Heart right ventricle (tissue), 16 donors: Measurements from ENCODE around the gene CCZ1. TPM values are rescaled to one million over a fixed set of nuclear protein-coding genes. Genes with fewer than 3 reads are reported as not detected.
"Not testable (repeated sequence)": the region's sequence is repeated elsewhere in the genome, so short reads cannot be mapped to it uniquely, and the experiment has no call there.

Experiments
- ATAC-seq, 8 donors: fragments of 200-7000 bp; cut with Tn5 transposase; one replicate each; pipeline ENCODE4 v1.9.1; 2020; ENCODE audit warnings: mild to moderate bottlenecking in 8 of 8, moderate library complexity in 8 of 8, moderate number of reproducible peaks in 1 of 8
- DNase-seq, 2 donors: peaks; one replicate each; pipeline ENCODE4 v3.0.0-alpha.2; 2020
- H3K27ac ChIP-seq, 10 donors: fragments of 200-600 bp; sonication (generic) in 2 of 10; one replicate each; pipeline versions ENCODE4 v1.5.0 to v1.8.0; 2020 to 2022; ENCODE audit warnings: mild to moderate bottlenecking in 3 of 10
- H3K27me3 ChIP-seq, 7 donors: fragments of 200-600 bp; one replicate each; pipeline ENCODE4 v1.8.0; 2021 to 2022; ENCODE audit warnings: mild to moderate bottlenecking in 2 of 7
- H3K36me3 ChIP-seq, 9 donors: fragments of 200-600 bp; sonication (generic) in 1 of 9; one replicate each; pipeline versions ENCODE4 v1.5.0 to v1.8.0; 2020 to 2022; ENCODE audit warnings: mild to moderate bottlenecking in 2 of 9
- H3K4me1 ChIP-seq, 9 donors: fragments of 200-600 bp; sonication (generic) in 1 of 9; one replicate each; pipeline versions ENCODE4 v1.5.0 to v1.8.0; 2020 to 2022; ENCODE audit warnings: mild to moderate bottlenecking in 4 of 9
- H3K4me3 ChIP-seq, 10 donors: fragments of 200-600 bp; sonication (generic) in 2 of 10; one replicate each; pipeline versions ENCODE4 v1.5.0 to v1.8.0; 2020 to 2022; ENCODE audit warnings: mild to moderate bottlenecking in 7 of 10, moderate library complexity in 2 of 10
- H3K9me3 ChIP-seq, 11 donors: fragments of 200-600 bp in 10 of 11; sonication (generic) in 2 of 11; one replicate each; pipeline versions ENCODE4 v1.5.0 to v1.8.0; 2013 to 2022; ENCODE audit warnings: mild to moderate bottlenecking in 2 of 11, control low read depth in 1 of 11, moderate library complexity in 1 of 11
- CTCF ChIP-seq, 9 donors: fragments of 200-600 bp; sonication (generic) in 2 of 9; IDR thresholded peaks; one replicate each; pipeline versions ENCODE4 v1.5.0 to v1.8.0; 2021 to 2022; ENCODE audit warnings: antibody characterized with exemption in 9 of 9, mild to moderate bottlenecking in 5 of 9, moderate library complexity in 1 of 9
- WGBS, 2 donors: extraction: QIAGEN DNeasy Blood & Tissue Kit; methylation state at CpG; one replicate each; pipeline ENCODE4 v1.1.7; 2013; ENCODE audit warnings: inconsistent platforms in 1 of 2; 5-methylcytosine and 5-hydroxymethylcytosine counted together
- intact Hi-C, 10 donors: fragments of 100-400 bp; cut with DNase I; formaldehyde crosslinking; loops; one replicate each; pipeline versions ENCODE4 v1.11.1 to v1.14.2; 2022
- long read RNA-seq, 3 donors: library from polyadenylated mRNA; unstranded; transcript quantifications; one replicate each; pipeline ENCODE4 v2.0.0, GENCODE V29; 2020 to 2021
- polyA plus RNA-seq, 2 donors: library from polyadenylated mRNA; stranded (reverse); fragments of 200-250 nt; gene quantifications; one replicate each; pipeline ENCODE4 v1.2.3, GENCODE V29; 2013
- total RNA-seq, 10 donors: library from RNA; stranded (reverse); fragmentation: NEBNext Ultra II Directional in 3 of 10; extraction: Animal tissue kit (Norgen Biotek cat#: 25700) in 3 of 10; gene quantifications; one replicate each; pipeline versions ENCODE4 v1.2.1 to v1.2.4, GENCODE V29; 2021 to 2023
- donor health status: Arrhythmogenic right ventricular cardiomyopathy.
- donor health status: ischemic (EF 13 %, LVEDD 7.1; RV severe dilation, severe dysfunction).
- donor health status: healthy with polysubstance abuse.
- donor health status: DM: no; HTN: yes; CAD: no.
- donor health status: DM: no; HTN: no; CAD: no.
- donor health status: ischemic (EF 25% LVEDD 6.9; RV normal size, moderate dysfunction).
- donor health status: ischemic (EF 25% LVEDD 5.7; RV mildly dilated, moderate dysfunction).
- donor health status: healthy.
- donor health status: DM: yes; HTN: yes; CAD: no.
- donor health status: Ischemic cardiomyopathy.
- donor health status: ischemic (EF 35%, LVEDD 5.7; RV mildly dilated, moderate dysfunction).
- donor health status: nonischemic (EF 11% LVEDD 7.7; RV severe dilation, severe dysfunction).
- donor health status: DM: yes; HTN: yes; CAD: no.
- donor health status: PGD.
- donor health status: ischemic (EF 29% LVEDD 5.4; RV normal size, mild dysfunction).
- donor health status: nonischemic (EF 23%, LVEDD 6.1; RV moderate dilation, normal function).

Gene CCZ1
- 10 to 100 TPM; 36.7 to 73.4 (median 54.1) TPM for total RNA-seq
- 10 to 100 TPM; 38.3 to 47.1 TPM for polyA plus RNA-seq
- long read RNA-seq, donor 1, transcript CCZ1-201 (15 exons, 1,802 nt), result major isoform, 59 of 70 reads
- long read RNA-seq, donor 1, partial matches to known transcripts, result 5 of 70 reads
- long read RNA-seq, donor 1, other reads (novel, unspliced or antisense), result 3 of 70 reads
- long read RNA-seq, donor 2, transcript CCZ1-201 (15 exons, 1,802 nt), result major isoform, 28 of 39 reads
- long read RNA-seq, donor 2, partial matches to known transcripts, result 1 of 39 reads
- long read RNA-seq, donor 2, other reads (novel, unspliced or antisense), result 8 of 39 reads
- long read RNA-seq, donor 3, transcript CCZ1-201 (15 exons, 1,802 nt), result major isoform, 10 of 18 reads
- long read RNA-seq, donor 3, partial matches to known transcripts, result 5 of 18 reads
- long read RNA-seq, donor 3, other reads (novel, unspliced or antisense), result 1 of 18 reads

- H3K27me3 ChIP-seq, result not testable (repeated sequence)
Measured at GRCh38 chr7:5898480-5899224, at the start of gene CCZ1. Gene CCZ1, plus strand, starts transcription at chr7:5898733. Its CDS starts 67 bp downstream, at chr7:5898800.

GRCh38 chr7:5850944-5851343 is 47.6 kb upstream of the CCZ1 start:
- no peak overlapping the region for H3K27ac ChIP-seq
- H3K27me3 ChIP-seq, result peaks cover 0 to 3% (median 0%) of the 10 kb centered on the region in 7 donors
- intact Hi-C loops, result loop anchor here in 3 of 10 donors (10.0 kb wide), 1 partner anchor 584 kb away; no protein-coding TSS in a partner anchor
- H3K4me1 ChIP-seq, result no peaks in the 10 kb centered on the region
- no peak for TF ChIP-seq CTCF (IDR thresholded peaks at IDR 0.05)
- DNase-seq (no peak), ATAC-seq (no peak)
- 91 to 94% methylated on average over 8 of the region's 8 CpGs for WGBS, 2 donors
- no peaks in the 10 kb centered on the region for H3K36me3 ChIP-seq
- no peak overlapping the region for H3K4me3 ChIP-seq
- H3K9me3 ChIP-seq, result no peaks in the 10 kb centered on the region

More at GRCh38 chr7:5898480-5899224, at the start of gene CCZ1:
- DNase-seq (peak; percentile 32 to 71), ATAC-seq (peak; percentile 89 to 97 (median 96))
- peak within 1 kb of the TSS; percentile 14 to 63 (median 54) for H3K4me3 ChIP-seq
- TF ChIP-seq CTCF (IDR thresholded peaks at IDR 0.05), result peak in 6 of 9 donors; percentile 14 to 50 (median 30)
- WGBS, 2 donors, result 0 to 1% methylated on average over 18 to 20 of the region's 64 CpGs
- H3K27ac ChIP-seq, result peak within 1 kb of the TSS in 7 of 10 donors; percentile 62 to 86 (median 69)
- intact Hi-C loops, H3K4me1 ChIP-seq, H3K9me3 ChIP-seq: not testable (repeated sequence)
- peaks cover 0 to 25% (median 0%) of the 10 kb centered on the region in 9 donors for H3K36me3 ChIP-seq

GRCh38 chr7:5854738-5855137 is 43.8 kb upstream of the CCZ1 start:
- Histone ChIP-seq H3K36me3 (no peaks in the 10 kb centered on the region), H3K27ac (no peak overlapping the region), H3K27me3 (peaks cover 0 to 5% (median 0%) of the 10 kb centered on the region in 7 donors), H3K4me1 (peaks cover 0 to 5% (median 0%) of the 10 kb centered on the region in 9 donors), H3K4me3 (no peak overlapping the region), H3K9me3 (no peaks in the 10 kb centered on the region)
- WGBS, 2 donors, result 86 to 88% methylated on average over 8 of the region's 8 CpGs
- intact Hi-C loops, result loop anchor here in 4 of 10 donors (5.0 to 10.0 kb wide), 2 partner anchors 580 to 668 kb away; no protein-coding TSS in a partner anchor
- no peak for ATAC-seq
- DNase-seq, result no peak
- no peak for TF ChIP-seq CTCF (IDR thresholded peaks at IDR 0.05)

GRCh38 chr7:5857041-5857575 is 41.4 kb upstream of the CCZ1 start:
- not testable (repeated sequence) for H3K36me3 ChIP-seq, H3K4me3 ChIP-seq, H3K9me3 ChIP-seq, H3K27me3 ChIP-seq, H3K4me1 ChIP-seq, DNase-seq, H3K27ac ChIP-seq, ATAC-seq
- 79 to 86% methylated on average over 13 of the region's 13 CpGs for WGBS, 2 donors
- intact Hi-C loops, result loop anchor here in 4 of 10 donors (5.0 to 10.0 kb wide), 2 partner anchors 578 to 665 kb away; no protein-coding TSS in a partner anchor

- ATAC-seq, H3K4me1 ChIP-seq, H3K36me3 ChIP-seq, DNase-seq, H3K4me3 ChIP-seq, H3K27ac ChIP-seq, H3K27me3 ChIP-seq, H3K9me3 ChIP-seq: not testable (repeated sequence)
- 79 to 88% methylated on average over 8 of the region's 8 CpGs for WGBS, 2 donors
- intact Hi-C loops, result loop anchor here in 4 of 10 donors (5.0 to 10.0 kb wide), 2 partner anchors 576 to 664 kb away; no protein-coding TSS in a partner anchor
Measured at GRCh38 chr7:5858494-5858893, 40.0 kb upstream of the CCZ1 start.

GRCh38 chr7:5861281-5861680 is 37.3 kb upstream of the CCZ1 start:
- intact Hi-C loops, H3K27me3 ChIP-seq, DNase-seq, H3K4me1 ChIP-seq, H3K9me3 ChIP-seq, ATAC-seq, H3K27ac ChIP-seq, H3K4me3 ChIP-seq, H3K36me3 ChIP-seq: not testable (repeated sequence)
- 79 to 84% methylated on average over 5 of the region's 5 CpGs for WGBS, 2 donors

GRCh38 chr7:5862753-5863366 is 35.7 kb upstream of the CCZ1 start:
- H3K9me3 ChIP-seq, DNase-seq, H3K27me3 ChIP-seq, H3K36me3 ChIP-seq, H3K4me1 ChIP-seq, intact Hi-C loops, H3K4me3 ChIP-seq, H3K27ac ChIP-seq, ATAC-seq: not testable (repeated sequence)
- WGBS, 2 donors, result 82 to 89% methylated on average over 5 of the region's 5 CpGs
